ENCODE measurements around the gene CD68. TPM values are rescaled to one million over a fixed set of nuclear protein-coding genes. Genes with fewer than 3 reads are reported as not detected.

Gene CD68
- total RNA-seq, 4 donors from 2014 or later, result 13.6 to 52.0 (median 21.5) TPM

- DNase-seq, result peak; percentile 59 to 63
- intact Hi-C loops (cut with DNase I), result loop anchor here (2.0 to 5.0 kb wide), 3 partner anchors 45 to 202 kb away; partner anchors contain the start of genes FGF11, TMEM102 and TMEM95
- no peaks in the 10 kb centered on the region for H3K27me3 ChIP-seq
- TF ChIP-seq POLR2A (IDR thresholded peaks at IDR 0.05), result no peak
- no peak for TF ChIP-seq CTCF (IDR thresholded peaks at IDR 0.05)
- H3K9me3 ChIP-seq, result no peaks in the 10 kb centered on the region
- peak overlapping the region; percentile 94 to 98 (median 95) for H3K27ac ChIP-seq
- peak overlapping the region in 1 of 3 donors; percentile 28 for H3K4me3 ChIP-seq (replicated peaks in 1 of 3)
- peaks cover 40 to 59% of the 10 kb centered on the region in 2 donors for H3K4me1 ChIP-seq
- 67 to 71% methylated on average over 18 of the region's 18 CpGs for WGBS, 2 donors
- H3K36me3 ChIP-seq, result peaks cover 3 to 13% of the 10 kb centered on the region in 2 donors
Measured at GRCh38 chr17:7559320-7560171, 19.9 kb upstream of the CD68 start.

GRCh38 chr17:7560172-7561027 is 19.0 kb upstream of the CD68 start:
- Histone ChIP-seq H3K27ac (peak overlapping the region; percentile 31 to 98 (median 74)), H3K9me3 (no peaks in the 10 kb centered on the region), H3K4me3 (replicated peaks in 1 of 3) (peak overlapping the region in 1 of 3 donors; percentile 1), H3K36me3 (peaks cover 7 to 21% of the 10 kb centered on the region in 2 donors), H3K4me1 (peaks cover 40 to 59% of the 10 kb centered on the region in 2 donors), H3K27me3 (no peaks in the 10 kb centered on the region)
- no peak for TF ChIP-seq POLR2A (IDR thresholded peaks at IDR 0.05)
- TF ChIP-seq CTCF (IDR thresholded peaks at IDR 0.05), result peak in 5 of 6 experiments; percentile 37 to 51 (median 48)
- 35 to 36% methylated on average over 20 to 22 of the region's 22 CpGs for WGBS, 2 donors
- DNase-seq, result peak; percentile 66 to 67
- intact Hi-C loops (cut with DNase I), result loop anchor here (2.0 to 5.0 kb wide), 3 partner anchors 46 to 203 kb away; partner anchors contain the start of genes FGF11, TMEM102 and TMEM95

- peak; percentile 96 for DNase-seq
- peak; percentile 72 to 95 (median 83) for TF ChIP-seq CTCF (IDR thresholded peaks at IDR 0.05)
- TF ChIP-seq POLR2A (IDR thresholded peaks at IDR 0.05), result no peak
- intact Hi-C loops (cut with DNase I), result loop anchor here (2.0 to 5.0 kb wide), 3 partner anchors 46 to 204 kb away; partner anchors contain the start of genes FGF11, TMEM102 and TMEM95
- Histone ChIP-seq H3K27ac (peak overlapping the region; percentile 74 to 98 (median 79)), H3K27me3 (no peaks in the 10 kb centered on the region), H3K4me3 (replicated peaks in 1 of 3) (peak overlapping the region; percentile 71 to 91 (median 90)), H3K9me3 (no peaks in the 10 kb centered on the region), H3K4me1 (peaks cover 40 to 59% of the 10 kb centered on the region in 2 donors), H3K36me3 (peaks cover 12 to 28% of the 10 kb centered on the region in 2 donors)
- 0 to 1% methylated on average over 30 to 32 of the region's 32 CpGs for WGBS, 2 donors
Measured at GRCh38 chr17:7561028-7561575, 18.3 kb upstream of the CD68 start.

- no peaks in the 10 kb centered on the region for H3K9me3 ChIP-seq
- peak; percentile 90 for DNase-seq
- peaks cover 40 to 59% of the 10 kb centered on the region in 2 donors for H3K4me1 ChIP-seq
- 0% methylated on average over 27 of the region's 82 CpGs; no CpG with 5 or more reads in 1 of the 2 donors for WGBS, 2 donors
- H3K4me3 ChIP-seq (replicated peaks in 1 of 3), result peak within 1 kb of the TSS; percentile 79 to 91 (median 90)
- peaks cover 18 to 31% of the 10 kb centered on the region in 2 donors for H3K36me3 ChIP-seq
- TF ChIP-seq CTCF (IDR thresholded peaks at IDR 0.05), result peak in 1 of 6 experiments; percentile 18
- TF ChIP-seq POLR2A (IDR thresholded peaks at IDR 0.05), result peak in 1 of 2 donors; percentile 68
- H3K27ac ChIP-seq, result peak within 1 kb of the TSS; percentile 74 to 98 (median 79)
- intact Hi-C loops (cut with DNase I), result loop anchor here (2.0 to 5.0 kb wide), 3 partner anchors 47 to 204 kb away; partner anchors contain the start of genes FGF11, TMEM102 and TMEM95
- H3K27me3 ChIP-seq, result no peaks in the 10 kb centered on the region
Measured at GRCh38 chr17:7561589-7562207, 17.7 kb upstream of the CD68 start, which contains the start of gene SENP3. SENP3 (plus strand) TSS chr17:7561919; CDS start chr17:7563077, 1,158 bp downstream.
